ENCODE data around the gene AUTS2.

GRCh38 chr7:70033226-70033625, 435.0 kb downstream of the AUTS2 start:
- no peak for TF ChIP-seq CTCF (conservative IDR thresholded peaks at IDR 0.05; ENCODE audit: low read length)
- TF ChIP-seq EZH2phosphoT487 (IDR thresholded peaks at IDR 0.05; ENCODE audit: borderline replicate concordance): no peak
